PC-3 (cell line): ENCODE data around the gene CTBP2.

Experiments used
- EZH2 ChIP-seq: fragments of 300-600 bp; sonication (generic); IDR thresholded peaks from one replicate; pipeline ENCODE4 v1.6.1; 2017; ENCODE audit warnings: antibody characterized with exemption, mild to moderate bottlenecking, low read length; ENCODE audit not compliant: unreplicated experiment
- TF ChIP-seq, protein P1 (sequence below): fragments of 300-600 bp; sonication (generic); conservative IDR thresholded peaks from 2 replicates; pipeline ENCODE4 v1.5.1; 2017; ENCODE audit warnings: antibody characterized with exemption, low read depth, mild to moderate bottlenecking, low read length

DNA sequence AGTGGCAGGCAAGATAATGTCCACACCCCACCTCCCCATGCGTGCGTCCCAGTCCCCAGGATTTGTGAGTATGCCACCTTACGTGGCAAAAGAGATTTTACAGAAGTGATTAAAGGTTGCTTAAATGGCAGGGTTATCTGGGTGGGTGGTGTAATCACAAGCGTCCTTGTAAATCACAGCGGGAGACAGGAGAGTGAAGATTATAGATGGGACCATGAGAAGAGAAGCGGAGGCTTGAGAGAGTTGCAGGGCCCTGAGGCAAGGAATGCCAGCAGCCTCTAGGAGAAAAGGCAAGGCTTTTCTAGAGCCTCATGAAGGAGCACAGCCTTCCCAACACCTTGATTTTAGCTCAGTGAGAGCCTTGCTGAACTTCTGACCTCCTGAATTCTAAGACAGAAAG is 208.2 kb downstream of the CTBP2 start:
- TF ChIP-seq, protein P1, sequence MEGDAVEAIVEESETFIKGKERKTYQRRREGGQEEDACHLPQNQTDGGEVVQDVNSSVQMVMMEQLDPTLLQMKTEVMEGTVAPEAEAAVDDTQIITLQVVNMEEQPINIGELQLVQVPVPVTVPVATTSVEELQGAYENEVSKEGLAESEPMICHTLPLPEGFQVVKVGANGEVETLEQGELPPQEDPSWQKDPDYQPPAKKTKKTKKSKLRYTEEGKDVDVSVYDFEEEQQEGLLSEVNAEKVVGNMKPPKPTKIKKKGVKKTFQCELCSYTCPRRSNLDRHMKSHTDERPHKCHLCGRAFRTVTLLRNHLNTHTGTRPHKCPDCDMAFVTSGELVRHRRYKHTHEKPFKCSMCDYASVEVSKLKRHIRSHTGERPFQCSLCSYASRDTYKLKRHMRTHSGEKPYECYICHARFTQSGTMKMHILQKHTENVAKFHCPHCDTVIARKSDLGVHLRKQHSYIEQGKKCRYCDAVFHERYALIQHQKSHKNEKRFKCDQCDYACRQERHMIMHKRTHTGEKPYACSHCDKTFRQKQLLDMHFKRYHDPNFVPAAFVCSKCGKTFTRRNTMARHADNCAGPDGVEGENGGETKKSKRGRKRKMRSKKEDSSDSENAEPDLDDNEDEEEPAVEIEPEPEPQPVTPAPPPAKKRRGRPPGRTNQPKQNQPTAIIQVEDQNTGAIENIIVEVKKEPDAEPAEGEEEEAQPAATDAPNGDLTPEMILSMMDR: no peak
- TF ChIP-seq EZH2: no peak
